Nephron (organoid): ENCODE measurements around the gene DNAH3.

Experiments
- H3K27ac Mint-ChIP-seq, 3 experiments: 2 replicates each; pipeline ENCODE4 v1.8.0; 2020; ENCODE audit warnings: mixed read lengths in 3 of 3, mild to moderate bottlenecking in 2 of 3, moderate library complexity in 1 of 3
- H3K27me3 Mint-ChIP-seq: 2 replicates; pipeline ENCODE4 v1.8.0; 2021; ENCODE audit warnings: low read depth, mild to moderate bottlenecking, moderate library complexity, mixed read lengths
- H3K36me3 Mint-ChIP-seq: 2 replicates; pipeline ENCODE4 v1.8.0; 2020; ENCODE audit warnings: low read depth, mixed read lengths
- H3K4me1 Mint-ChIP-seq: 2 replicates; pipeline ENCODE4 v1.8.0; 2020; ENCODE audit warnings: mixed read lengths
- H3K4me3 Mint-ChIP-seq, 3 experiments: 2 replicates each; pipeline ENCODE4 v1.8.0; 2020; ENCODE audit warnings: mild to moderate bottlenecking in 3 of 3, mixed read lengths in 3 of 3, moderate library complexity in 2 of 3
- H3K9me3 Mint-ChIP-seq: 2 replicates; pipeline ENCODE4 v1.8.0; 2020; ENCODE audit warnings: mixed read lengths
- CTCF ChIP-seq, 3 experiments: fragments of 200-600 bp; sonication (generic); IDR thresholded peaks; one replicate each; pipeline ENCODE4 v1.5.0; 2021; ENCODE audit warnings: antibody characterized with exemption in 3 of 3; ENCODE audit not compliant: unreplicated experiment in 3 of 3

The DNAH3 gene

GRCh38 chr16:21145738-21146137 is 4.9 kb downstream of the DNAH3 start:
- H3K36me3 Mint-ChIP-seq, result no peaks in the 10 kb centered on the region
- H3K9me3 Mint-ChIP-seq, result peaks cover 4% of the 10 kb centered on the region
- no peak for TF ChIP-seq CTCF (IDR thresholded peaks at IDR 0.05; ENCODE audit: unreplicated experiment in 3 of 3)
- H3K27ac Mint-ChIP-seq, result no peak overlapping the region
- H3K27me3 Mint-ChIP-seq, result peaks cover 11% of the 10 kb centered on the region
- peaks cover 5% of the 10 kb centered on the region for H3K4me1 Mint-ChIP-seq
- no peak overlapping the region for H3K4me3 Mint-ChIP-seq

GRCh38 chr16:21134053-21134452 is 16.6 kb downstream of the DNAH3 start:
- no peak for TF ChIP-seq CTCF (IDR thresholded peaks at IDR 0.05; ENCODE audit: unreplicated experiment in 3 of 3)
- Mint-ChIP-seq H3K4me3 (no peak overlapping the region), H3K9me3 (no peaks in the 10 kb centered on the region), H3K27ac (no peak overlapping the region), H3K27me3 (peaks cover 13% of the 10 kb centered on the region), H3K36me3 (no peaks in the 10 kb centered on the region), H3K4me1 (no peaks in the 10 kb centered on the region)

GRCh38 chr16:21130811-21131210 is 19.8 kb downstream of the DNAH3 start:
- H3K4me3 Mint-ChIP-seq, result no peak overlapping the region
- H3K9me3 Mint-ChIP-seq, result no peaks in the 10 kb centered on the region
- no peak overlapping the region for H3K27ac Mint-ChIP-seq
- no peak for TF ChIP-seq CTCF (IDR thresholded peaks at IDR 0.05; ENCODE audit: unreplicated experiment in 3 of 3)
- no peaks in the 10 kb centered on the region for H3K4me1 Mint-ChIP-seq
- peaks cover 9% of the 10 kb centered on the region for H3K27me3 Mint-ChIP-seq
- no peaks in the 10 kb centered on the region for H3K36me3 Mint-ChIP-seq

- Mint-ChIP-seq H3K4me1 (no peaks in the 10 kb centered on the region), H3K27me3 (peaks cover 13% of the 10 kb centered on the region)
These were observed 21.7 kb downstream of the DNAH3 start for GRCh38 chr16:21128991-21129390.

GRCh38 chr16:21126518-21126917 is 24.1 kb downstream of the DNAH3 start:
- H3K27me3 Mint-ChIP-seq, result peaks cover 13% of the 10 kb centered on the region
- no peak for TF ChIP-seq CTCF (IDR thresholded peaks at IDR 0.05; ENCODE audit: unreplicated experiment in 3 of 3)
- H3K9me3 Mint-ChIP-seq, result no peaks in the 10 kb centered on the region
- H3K27ac Mint-ChIP-seq, result no peak overlapping the region
- H3K4me3 Mint-ChIP-seq, result no peak overlapping the region
- H3K36me3 Mint-ChIP-seq, result no peaks in the 10 kb centered on the region
- no peaks in the 10 kb centered on the region for H3K4me1 Mint-ChIP-seq

More at GRCh38 chr16:21128991-21129390, 21.7 kb downstream of the DNAH3 start:
- TF ChIP-seq CTCF (IDR thresholded peaks at IDR 0.05; ENCODE audit: unreplicated experiment in 3 of 3), result no peak
- Mint-ChIP-seq H3K9me3 (no peaks in the 10 kb centered on the region), H3K4me3 (no peak overlapping the region), H3K27ac (no peak overlapping the region), H3K36me3 (no peaks in the 10 kb centered on the region)

GRCh38 chr16:21125191-21125590 is 25.5 kb downstream of the DNAH3 start:
- no peak overlapping the region for H3K4me3 Mint-ChIP-seq
- no peaks in the 10 kb centered on the region for H3K36me3 Mint-ChIP-seq
- no peaks in the 10 kb centered on the region for H3K4me1 Mint-ChIP-seq
- no peak for TF ChIP-seq CTCF (IDR thresholded peaks at IDR 0.05; ENCODE audit: unreplicated experiment in 3 of 3)
- H3K9me3 Mint-ChIP-seq, result no peaks in the 10 kb centered on the region
- H3K27ac Mint-ChIP-seq, result no peak overlapping the region
- peaks cover 9% of the 10 kb centered on the region for H3K27me3 Mint-ChIP-seq
